Testis (tissue), 3 donors: ENCODE measurements around the gene MYO1G. TPM values are rescaled to one million over a fixed set of nuclear protein-coding genes. Genes with fewer than 3 reads are reported as not detected.

Experiments used
- DNase-seq: peaks from one replicate; pipeline ENCODE4 v3.0.0-alpha.2; 2019
- H3K27ac ChIP-seq, 2 donors: fragments of 200-600 bp; sonication (generic); one replicate each; pipeline ENCODE4 v1.5.1; 2019
- H3K27me3 ChIP-seq: fragments of 200-600 bp; sonication (generic); one replicate; pipeline ENCODE4 v1.5.1; 2019
- H3K36me3 ChIP-seq: fragments of 200-600 bp; sonication (generic); one replicate; pipeline ENCODE4 v1.5.1; 2017; ENCODE audit warnings: low read depth; ENCODE audit errors: missing control alignments
- H3K4me1 ChIP-seq: fragments of 200-600 bp; sonication (generic); one replicate; pipeline ENCODE4 v1.5.1; 2019
- H3K4me3 ChIP-seq, 2 donors: fragments of 200-600 bp; sonication (generic); one replicate each; pipeline ENCODE4 v1.5.1; 2017 to 2019
- H3K9me3 ChIP-seq: fragments of 200-600 bp; sonication (generic); one replicate; pipeline ENCODE4 v1.5.1; 2017
- CTCF ChIP-seq, 3 experiments: fragments of 450-650 bp in 2 of 3; fragments of 200-600 bp in 1 of 3; sonication (generic) in 1 of 3; IDR thresholded peaks; one replicate each; pipeline ENCODE4 v1.5.1; 2016 to 2019; ENCODE audit warnings: antibody characterized with exemption in 3 of 3, mild to moderate bottlenecking in 2 of 3, moderate library complexity in 1 of 3
- POLR2A ChIP-seq: fragments of 450-650 bp; IDR thresholded peaks from one replicate; pipeline ENCODE4 v1.6.1; 2017; ENCODE audit warnings: antibody characterized with exemption, mild to moderate bottlenecking, moderate library complexity
- WGBS, 2 donors: methylation state at CpG; one replicate each; pipeline ENCODE4 v1.1.5; 2018; 5-methylcytosine and 5-hydroxymethylcytosine counted together
- intact Hi-C: fragments of 100-400 bp; cut with DNase I; formaldehyde crosslinking; loops from one replicate; pipeline ENCODE4 v1.15.1; 2023; ENCODE audit warnings: low total_unique reads
- polyA plus RNA-seq: library from polyadenylated mRNA; stranded (reverse); fragments of 350-450 nt; fragmentation: Illumina TruSeq; extraction: RNeasy Lipid Tissue Mini Kit (QIAGEN cat#74804); gene quantifications from one replicate; pipeline ENCODE4 v1.2.3, GENCODE V29; 2014; ENCODE audit warnings: low read depth, low replicate concordance; ENCODE audit not compliant: insufficient read depth
- total RNA-seq, 2 donors: library from RNA; depleted of rRNA; stranded (reverse); fragments of >200 nt; gene quantifications; one replicate each; pipeline ENCODE4 v1.2.3, GENCODE V29; 2016

MYO1G gene
- total and polyA plus RNA-seq, 3 donors from 2014 or later = 0.63 to 2.5 (median 1.7) TPM

- Histone ChIP-seq H3K9me3 (no peaks in the 10 kb centered on the region), H3K36me3 (no peaks in the 10 kb centered on the region), H3K4me1 (no peaks in the 10 kb centered on the region), H3K4me3 (no peak overlapping the region), H3K27me3 (no peaks in the 10 kb centered on the region), H3K27ac (no peak overlapping the region)
- 86 to 91% methylated on average over 5 to 10 of the region's 10 CpGs for WGBS, 2 donors
- DNase-seq = no peak
- intact Hi-C loops = no loop called here
- TF ChIP-seq POLR2A = no peak
- TF ChIP-seq CTCF (IDR thresholded peaks at IDR 0.05) = no peak
Measured at GRCh38 chr7:44956157-44956766, 22.6 kb downstream of the MYO1G start.

- TF ChIP-seq POLR2A = no peak
- no peak for TF ChIP-seq CTCF (IDR thresholded peaks at IDR 0.05)
- Histone ChIP-seq H3K9me3 (no peaks in the 10 kb centered on the region), H3K36me3 (no peaks in the 10 kb centered on the region), H3K27me3 (no peaks in the 10 kb centered on the region), H3K4me3 (no peak overlapping the region), H3K27ac (no peak overlapping the region), H3K4me1 (no peaks in the 10 kb centered on the region)
- WGBS, 2 donors = 68 to 83% methylated on average over 2 of the region's 2 CpGs
- intact Hi-C loops = no loop called here
- no peak for DNase-seq
Measured at GRCh38 chr7:44955733-44956132, 23.1 kb downstream of the MYO1G start.

- H3K27ac ChIP-seq = no peak overlapping the region
- WGBS, 2 donors = 83 to 88% methylated on average over 2 of the region's 2 CpGs
- no peaks in the 10 kb centered on the region for H3K27me3 ChIP-seq
- H3K4me3 ChIP-seq = no peak overlapping the region
- TF ChIP-seq POLR2A (no peak), CTCF (IDR thresholded peaks at IDR 0.05) (no peak)
- intact Hi-C loops = no loop called here
- DNase-seq = no peak
- no peaks in the 10 kb centered on the region for H3K36me3 ChIP-seq
- no peaks in the 10 kb centered on the region for H3K4me1 ChIP-seq
- no peaks in the 10 kb centered on the region for H3K9me3 ChIP-seq
Measured at GRCh38 chr7:44953156-44953555, 25.7 kb downstream of the MYO1G start.

GRCh38 chr7:44949303-44949702, 29.5 kb downstream of the MYO1G start:
- Histone ChIP-seq H3K36me3 (no peaks in the 10 kb centered on the region), H3K4me1 (no peaks in the 10 kb centered on the region), H3K27ac (no peak overlapping the region), H3K27me3 (no peaks in the 10 kb centered on the region), H3K4me3 (no peak overlapping the region), H3K9me3 (no peaks in the 10 kb centered on the region)
- no peak for TF ChIP-seq POLR2A
- TF ChIP-seq CTCF (IDR thresholded peaks at IDR 0.05) = no peak
- intact Hi-C loops = no loop called here
- WGBS, 2 donors = 88 to 91% methylated on average over 2 of the region's 2 CpGs
- DNase-seq = no peak

- Histone ChIP-seq H3K27me3 (no peaks in the 10 kb centered on the region), H3K4me1 (no peaks in the 10 kb centered on the region), H3K9me3 (no peaks in the 10 kb centered on the region), H3K27ac (no peak overlapping the region), H3K4me3 (no peak overlapping the region), H3K36me3 (no peaks in the 10 kb centered on the region)
- intact Hi-C loops = no loop called here
- TF ChIP-seq POLR2A (no peak), CTCF (IDR thresholded peaks at IDR 0.05) (no peak)
- DNase-seq = no peak
- WGBS, 2 donors = 61 to 63% methylated on average over 1 of the region's 1 CpG
Measured at GRCh38 chr7:44945479-44945878, 33.3 kb downstream of the MYO1G start.
